ENCODE data around the gene ROR1. TPM values are rescaled to one million over a fixed set of nuclear protein-coding genes. Genes with fewer than 3 reads are reported as not detected.

ROR1 gene
- total RNA-seq, 1 donor, result 52.5 TPM

- Histone ChIP-seq H3K27me3 (ENCODE audit: insufficient read depth, low read length) (no peaks in the 10 kb centered on the region), H3K27ac (ENCODE audit: low read depth, low read length) (peak overlapping the region; percentile 54), H3K4me2 (ENCODE audit: insufficient read depth, low read length) (peak overlapping the region; percentile 55), H3K79me2 (ENCODE audit: insufficient read depth, low read length) (peaks cover 47% of the 10 kb centered on the region), H3K36me3 (ENCODE audit: insufficient read depth, low read length) (no peaks in the 10 kb centered on the region), H4K20me1 (ENCODE audit: insufficient read depth, low read length) (peaks cover 12% of the 10 kb centered on the region), H3K4me1 (ENCODE audit: insufficient read depth, low read length) (peaks cover 29% of the 10 kb centered on the region), H3K4me3 (ENCODE audit: insufficient read depth, low read length) (no peak overlapping the region), H3K9me3 (ENCODE audit: low read depth, low read length) (peaks cover 4% of the 10 kb centered on the region), H2AFZ (ENCODE audit: low read length) (no peak overlapping the region)
- DNase-seq (ENCODE audit: insufficient read length, low spot score, missing footprints), result no peak
- no peak for TF ChIP-seq CTCF (IDR thresholded peaks at IDR 0.05; ENCODE audit: extremely low read depth, low read depth, low read length)
Observed at GRCh38 chr1:63827411-63828321, 53.8 kb downstream of the ROR1 start.

- Histone ChIP-seq H3K79me2 (ENCODE audit: insufficient read depth, low read length) (peaks cover 50% of the 10 kb centered on the region), H3K4me2 (ENCODE audit: insufficient read depth, low read length) (no peak overlapping the region), H3K27me3 (ENCODE audit: insufficient read depth, low read length) (no peaks in the 10 kb centered on the region), H2AFZ (ENCODE audit: low read length) (no peak overlapping the region), H3K9me3 (ENCODE audit: low read depth, low read length) (peaks cover 4% of the 10 kb centered on the region), H3K4me3 (ENCODE audit: insufficient read depth, low read length) (no peak overlapping the region), H3K4me1 (ENCODE audit: insufficient read depth, low read length) (peaks cover 29% of the 10 kb centered on the region), H3K36me3 (ENCODE audit: insufficient read depth, low read length) (no peaks in the 10 kb centered on the region), H4K20me1 (ENCODE audit: insufficient read depth, low read length) (peaks cover 12% of the 10 kb centered on the region), H3K27ac (ENCODE audit: low read depth, low read length) (no peak overlapping the region)
- DNase-seq (ENCODE audit: insufficient read length, low spot score, missing footprints), result no peak
- TF ChIP-seq CTCF (IDR thresholded peaks at IDR 0.05; ENCODE audit: extremely low read depth, low read depth, low read length), result no peak
Observed at GRCh38 chr1:63828322-63829044, 54.7 kb downstream of the ROR1 start.

GRCh38 chr1:63829349-63830327, 55.8 kb downstream of the ROR1 start:
- H3K4me1 ChIP-seq (ENCODE audit: insufficient read depth, low read length), result peaks cover 29% of the 10 kb centered on the region
- peak; percentile 52 for DNase-seq (ENCODE audit: insufficient read length, low spot score, missing footprints)
- no peak for TF ChIP-seq CTCF (IDR thresholded peaks at IDR 0.05; ENCODE audit: extremely low read depth, low read depth, low read length)
- H3K79me2 ChIP-seq (ENCODE audit: insufficient read depth, low read length), result peaks cover 57% of the 10 kb centered on the region
- peak overlapping the region; percentile 46 for H3K4me2 ChIP-seq (ENCODE audit: insufficient read depth, low read length)
- peaks cover 12% of the 10 kb centered on the region for H4K20me1 ChIP-seq (ENCODE audit: insufficient read depth, low read length)
- H3K27ac ChIP-seq (ENCODE audit: low read depth, low read length), result no peak overlapping the region
- H3K4me3 ChIP-seq (ENCODE audit: insufficient read depth, low read length), result no peak overlapping the region
- no peak overlapping the region for H2AFZ ChIP-seq (ENCODE audit: low read length)
- H3K27me3 ChIP-seq (ENCODE audit: insufficient read depth, low read length), result no peaks in the 10 kb centered on the region
- peaks cover 4% of the 10 kb centered on the region for H3K9me3 ChIP-seq (ENCODE audit: low read depth, low read length)
- no peaks in the 10 kb centered on the region for H3K36me3 ChIP-seq (ENCODE audit: insufficient read depth, low read length)

Measured in osteoblast (primary cell).